ENCODE results near the gene AKAP9.

Gene AKAP9

GRCh38 chr7:92057375-92057774, 116.7 kb downstream of the AKAP9 start:
- no peak for DNase-seq (ENCODE audit: low read depth)
- no peak overlapping the region for H3K4me3 ChIP-seq (ENCODE audit: low read length)
- TF ChIP-seq CTCF (conservative IDR thresholded peaks at IDR 0.05; ENCODE audit: low read length), result no peak

DNA sequence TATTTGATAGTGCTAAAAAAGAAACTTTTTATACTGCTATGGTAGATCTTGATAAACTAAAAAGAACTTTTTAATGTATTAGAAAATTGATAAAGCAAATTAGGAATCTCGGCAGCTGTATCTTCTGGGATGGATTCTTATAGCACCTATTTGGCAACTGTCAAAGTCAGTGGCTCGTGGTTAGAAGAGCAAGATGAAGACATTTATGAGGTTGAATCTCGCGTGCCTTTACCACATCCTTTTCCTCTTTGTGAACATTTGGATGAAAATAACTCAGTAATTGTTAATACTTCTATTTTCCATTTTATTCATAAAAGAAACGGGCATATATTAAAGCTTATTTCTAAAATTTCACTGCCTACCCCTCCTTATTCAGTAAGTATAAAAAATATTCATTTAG, 117.4 kb downstream of the AKAP9 start:
- H3K4me3 ChIP-seq (ENCODE audit: low read length), result no peak overlapping the region
- TF ChIP-seq CTCF (conservative IDR thresholded peaks at IDR 0.05; ENCODE audit: low read length), result no peak
- no peak for DNase-seq (ENCODE audit: low read depth)

- TF ChIP-seq CTCF (conservative IDR thresholded peaks at IDR 0.05; ENCODE audit: low read length), result no peak
- DNase-seq (ENCODE audit: low read depth), result no peak
These were observed 118.2 kb downstream of the AKAP9 start for GRCh38 chr7:92058899-92059298.

DNA sequence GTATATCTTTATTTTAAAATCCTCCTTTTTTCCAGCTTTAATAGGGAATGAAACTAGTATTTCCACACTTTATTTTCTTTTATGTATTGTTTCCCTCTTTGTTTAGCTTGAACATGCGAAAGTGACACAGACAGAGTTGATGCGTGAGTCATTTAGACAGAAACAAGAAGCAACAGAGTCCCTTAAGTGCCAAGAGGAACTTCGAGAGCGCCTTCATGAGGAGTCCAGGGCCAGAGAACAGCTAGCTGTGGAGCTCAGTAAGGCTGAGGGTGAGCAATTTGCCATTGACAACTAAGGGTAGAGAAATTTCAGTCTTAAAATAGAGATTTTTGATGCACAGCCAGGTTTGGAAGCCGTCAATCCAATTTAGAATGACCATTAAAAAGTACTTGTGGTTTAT, 120.5 kb downstream of the AKAP9 start:
- no peak for DNase-seq (ENCODE audit: low read depth)
- no peak overlapping the region for H3K4me3 ChIP-seq (ENCODE audit: low read length)
- no peak for TF ChIP-seq CTCF (conservative IDR thresholded peaks at IDR 0.05; ENCODE audit: low read length)

More at GRCh38 chr7:92058899-92059298, 118.2 kb downstream of the AKAP9 start:
- H3K4me3 ChIP-seq (ENCODE audit: low read length), result no peak overlapping the region

DNA sequence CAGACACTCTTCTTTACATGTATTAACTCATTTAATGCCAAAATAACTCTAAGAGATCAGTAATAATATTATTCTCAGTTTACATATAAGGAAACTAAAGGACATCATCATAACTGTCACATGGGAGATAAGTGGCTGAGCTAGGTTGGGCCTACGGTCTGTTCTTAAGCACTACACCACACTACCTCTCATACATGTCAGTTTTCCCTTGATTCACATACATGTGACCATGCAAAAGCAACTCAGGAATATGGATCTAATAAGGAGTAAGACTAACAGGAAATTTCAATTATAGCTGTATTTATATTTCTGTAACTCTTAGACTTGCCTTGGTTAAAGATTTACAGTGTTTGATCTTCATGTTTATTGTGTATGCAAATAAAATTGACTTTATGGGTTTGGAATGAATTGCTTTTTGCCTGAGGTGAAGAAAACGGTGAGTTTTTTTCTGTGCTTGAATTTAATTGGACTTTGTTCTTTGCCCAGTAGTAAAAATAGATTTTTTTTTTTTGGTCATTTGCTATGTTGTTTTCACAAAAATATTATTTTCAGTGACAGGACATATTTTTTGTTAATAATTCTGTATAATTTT, 123.9 kb downstream of the AKAP9 start:
- DNase-seq (ENCODE audit: low read depth), result no peak
- TF ChIP-seq CTCF (conservative IDR thresholded peaks at IDR 0.05; ENCODE audit: low read length), result no peak
- H3K4me3 ChIP-seq (ENCODE audit: low read length), result no peak overlapping the region

GRCh38 chr7:92071032-92071431, 130.4 kb downstream of the AKAP9 start:
- no peak for TF ChIP-seq CTCF (conservative IDR thresholded peaks at IDR 0.05; ENCODE audit: low read length)
- no peak for DNase-seq (ENCODE audit: low read depth)

GRCh38 chr7:92072121-92072520, 131.5 kb downstream of the AKAP9 start:
- H3K4me3 ChIP-seq (ENCODE audit: low read length), result no peak overlapping the region
- no peak for DNase-seq (ENCODE audit: low read depth)
- no peak for TF ChIP-seq CTCF (conservative IDR thresholded peaks at IDR 0.05; ENCODE audit: low read length)

More at GRCh38 chr7:92071032-92071431, 130.4 kb downstream of the AKAP9 start:
- no peak overlapping the region for H3K4me3 ChIP-seq (ENCODE audit: low read length)

All from AG10803 (cell line).